ENCODE results near the gene TSPAN3.

The TSPAN3 gene

DNA sequence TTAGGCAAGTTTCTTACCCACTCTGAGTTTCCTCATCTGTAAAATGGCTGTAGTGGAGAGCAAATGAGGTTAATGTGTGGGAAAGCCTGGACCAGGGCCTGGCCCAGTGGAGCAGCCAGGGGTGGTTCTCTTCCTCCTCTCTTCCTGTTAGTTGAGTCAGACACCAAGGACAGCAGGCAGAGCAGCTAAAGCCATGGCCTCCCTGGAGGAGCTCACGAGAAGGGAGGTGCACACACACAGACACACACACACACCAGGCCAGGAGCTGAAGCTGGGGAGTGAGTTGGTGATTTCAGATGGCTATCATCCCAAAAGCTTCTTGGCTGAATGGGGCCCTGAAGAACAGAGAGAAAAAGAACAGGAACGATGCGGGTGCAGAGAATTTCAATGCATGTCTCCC lies 33.2 kb upstream of the TSPAN3 start:
- no peak overlapping the region for H3K4me3 ChIP-seq (ENCODE audit: low read length in 2 of 2)
- no peak overlapping the region for H3K9ac ChIP-seq (ENCODE audit: low read depth in 1 of 2, low read length in 2 of 2)
- H3K27me3 ChIP-seq (ENCODE audit: control insufficient read depth in 2 of 2, insufficient read depth in 2 of 2, low read length in 2 of 2), result no peaks in the 10 kb centered on the region
- H3K4me1 ChIP-seq (ENCODE audit: control insufficient read depth in 2 of 2, insufficient read depth in 2 of 2, low read length in 2 of 2), result peaks cover 0 to 3% of the 10 kb centered on the region in 2 donors
- no peaks in the 10 kb centered on the region for H3K9me3 ChIP-seq (ENCODE audit: control insufficient read depth in 2 of 2, low read length in 2 of 2)
- H3K36me3 ChIP-seq (ENCODE audit: control insufficient read depth in 2 of 2, insufficient read depth in 2 of 2, low read length in 2 of 2), result peaks cover 0 to under 1% of the 10 kb centered on the region in 2 donors
- no peak overlapping the region for H3K27ac ChIP-seq (ENCODE audit: low read depth in 2 of 2, low read length in 2 of 2)

DNA sequence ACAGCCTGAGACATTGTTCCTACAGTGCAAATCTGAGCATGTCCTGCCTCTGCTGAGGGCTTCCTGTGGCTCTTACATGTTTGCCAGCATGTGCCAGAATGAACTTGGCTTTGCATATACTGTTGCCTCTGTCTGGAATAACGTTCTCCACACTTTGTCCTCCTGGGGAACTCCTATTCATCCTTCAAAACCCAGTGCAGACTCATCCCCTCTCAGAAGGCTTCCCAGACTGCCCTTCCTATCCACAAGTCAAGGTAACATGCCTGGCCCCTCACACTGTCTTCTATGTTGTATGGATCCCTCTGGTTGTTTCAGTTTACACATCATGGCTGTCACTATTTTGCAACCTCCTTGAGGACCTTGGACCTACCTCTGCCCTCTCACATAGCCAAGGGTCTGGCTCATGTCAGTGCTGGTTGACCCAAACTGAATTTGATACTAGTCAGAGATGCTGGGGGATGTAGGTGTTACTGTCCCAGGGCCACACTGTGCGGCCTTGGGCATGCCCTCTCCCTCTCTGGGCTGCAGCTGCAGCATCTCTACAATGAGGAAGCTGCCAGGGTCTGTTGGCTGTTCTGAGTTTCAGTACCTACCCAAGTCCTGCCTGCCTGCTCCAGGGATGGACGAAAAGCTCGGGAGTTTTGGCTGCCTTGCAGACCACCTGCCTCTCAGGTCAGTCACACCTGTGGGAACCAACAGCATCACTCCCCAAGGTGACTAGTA lies 29.0 kb upstream of the TSPAN3 start:
- Histone ChIP-seq H3K4me1 (ENCODE audit: control insufficient read depth in 2 of 2, insufficient read depth in 2 of 2, low read length in 2 of 2) (no peaks in the 10 kb centered on the region), H3K36me3 (ENCODE audit: control insufficient read depth in 2 of 2, insufficient read depth in 2 of 2, low read length in 2 of 2) (no peaks in the 10 kb centered on the region), H3K27me3 (ENCODE audit: control insufficient read depth in 2 of 2, insufficient read depth in 2 of 2, low read length in 2 of 2) (no peaks in the 10 kb centered on the region), H3K4me3 (ENCODE audit: low read length in 2 of 2) (no peak overlapping the region), H3K9ac (ENCODE audit: low read depth in 1 of 2, low read length in 2 of 2) (no peak overlapping the region), H3K27ac (ENCODE audit: low read depth in 2 of 2, low read length in 2 of 2) (no peak overlapping the region), H3K9me3 (ENCODE audit: control insufficient read depth in 2 of 2, low read length in 2 of 2) (no peaks in the 10 kb centered on the region)

DNA sequence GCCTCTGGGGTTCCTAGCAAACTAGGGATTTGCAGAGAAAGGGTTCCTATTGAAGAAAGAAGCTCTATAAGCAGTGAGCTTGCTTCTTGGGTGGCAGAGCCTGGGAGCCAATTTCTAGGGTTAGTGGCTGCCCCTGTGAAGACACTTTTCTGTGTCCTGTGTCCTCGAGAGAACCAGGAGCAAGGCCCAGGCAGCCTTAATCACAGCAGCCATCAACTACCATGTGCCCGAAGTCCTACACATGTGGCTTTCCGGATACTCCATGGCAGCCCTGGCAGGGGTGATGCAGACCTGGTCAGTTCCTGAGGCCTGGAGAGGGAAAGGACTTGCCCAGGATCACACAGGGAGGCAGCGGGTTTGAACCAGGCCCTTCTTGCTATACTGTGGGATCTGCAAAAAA lies 27.7 kb upstream of the TSPAN3 start:
- Histone ChIP-seq H3K4me1 (ENCODE audit: control insufficient read depth in 2 of 2, insufficient read depth in 2 of 2, low read length in 2 of 2) (no peaks in the 10 kb centered on the region), H3K27me3 (ENCODE audit: control insufficient read depth in 2 of 2, insufficient read depth in 2 of 2, low read length in 2 of 2) (no peaks in the 10 kb centered on the region), H3K4me3 (ENCODE audit: low read length in 2 of 2) (no peak overlapping the region), H3K27ac (ENCODE audit: low read depth in 2 of 2, low read length in 2 of 2) (no peak overlapping the region), H3K9ac (ENCODE audit: low read depth in 1 of 2, low read length in 2 of 2) (no peak overlapping the region), H3K36me3 (ENCODE audit: control insufficient read depth in 2 of 2, insufficient read depth in 2 of 2, low read length in 2 of 2) (no peaks in the 10 kb centered on the region), H3K9me3 (ENCODE audit: control insufficient read depth in 2 of 2, low read length in 2 of 2) (no peaks in the 10 kb centered on the region)

DNA sequence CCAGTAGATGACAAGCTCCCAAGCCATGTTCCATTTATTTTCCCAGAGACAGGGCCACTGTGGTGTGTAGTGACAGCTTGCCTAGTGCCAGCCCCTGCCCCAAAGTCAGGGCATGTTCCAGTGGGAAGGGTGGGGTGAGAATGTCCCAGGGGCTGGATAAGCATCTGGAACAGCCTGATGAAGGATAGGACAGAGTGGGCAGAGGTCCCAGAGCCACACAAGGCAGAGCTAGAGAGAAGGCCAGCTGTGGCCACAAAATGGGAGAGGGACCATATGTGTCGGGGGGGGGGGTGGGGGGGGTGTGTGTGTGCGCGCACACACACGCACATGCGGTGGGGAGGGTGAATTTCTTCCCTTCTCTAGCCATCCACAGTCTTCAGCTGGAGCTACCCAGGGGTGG lies 27.0 kb upstream of the TSPAN3 start:
- Histone ChIP-seq H3K9me3 (ENCODE audit: control insufficient read depth in 2 of 2, low read length in 2 of 2) (no peaks in the 10 kb centered on the region), H3K27ac (ENCODE audit: low read depth in 2 of 2, low read length in 2 of 2) (no peak overlapping the region), H3K4me3 (ENCODE audit: low read length in 2 of 2) (no peak overlapping the region), H3K4me1 (ENCODE audit: control insufficient read depth in 2 of 2, insufficient read depth in 2 of 2, low read length in 2 of 2) (no peaks in the 10 kb centered on the region), H3K36me3 (ENCODE audit: control insufficient read depth in 2 of 2, insufficient read depth in 2 of 2, low read length in 2 of 2) (no peaks in the 10 kb centered on the region), H3K27me3 (ENCODE audit: control insufficient read depth in 2 of 2, insufficient read depth in 2 of 2, low read length in 2 of 2) (no peaks in the 10 kb centered on the region), H3K9ac (ENCODE audit: low read depth in 1 of 2, low read length in 2 of 2) (no peak overlapping the region)

DNA sequence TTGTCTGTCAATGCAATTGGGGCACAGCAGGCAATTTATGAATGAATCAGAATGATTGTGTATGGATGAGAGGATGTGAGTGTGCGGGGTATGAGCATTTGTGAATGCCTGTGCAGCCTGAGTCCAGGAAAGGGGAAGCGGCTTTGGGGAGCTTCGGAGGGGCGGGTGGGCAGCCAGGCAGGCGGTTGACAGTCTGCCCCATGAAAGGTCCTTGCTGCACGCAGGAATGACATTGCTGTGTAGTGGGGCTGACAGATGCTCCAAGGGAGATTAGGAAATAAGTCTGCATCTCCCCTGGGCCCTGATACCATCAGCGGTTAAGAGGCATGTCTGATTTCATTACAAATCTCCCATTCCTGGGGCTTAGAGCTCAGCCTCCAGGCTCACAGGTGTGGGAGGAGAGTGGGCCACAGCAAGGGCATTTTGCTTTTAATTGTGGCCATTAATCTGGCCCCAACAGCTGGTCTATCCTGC lies 26.4 kb upstream of the TSPAN3 start:
- Histone ChIP-seq H3K4me1 (ENCODE audit: control insufficient read depth in 2 of 2, insufficient read depth in 2 of 2, low read length in 2 of 2) (no peaks in the 10 kb centered on the region), H3K9ac (ENCODE audit: low read depth in 1 of 2, low read length in 2 of 2) (no peak overlapping the region), H3K36me3 (ENCODE audit: control insufficient read depth in 2 of 2, insufficient read depth in 2 of 2, low read length in 2 of 2) (no peaks in the 10 kb centered on the region), H3K4me3 (ENCODE audit: low read length in 2 of 2) (no peak overlapping the region), H3K27ac (ENCODE audit: low read depth in 2 of 2, low read length in 2 of 2) (no peak overlapping the region), H3K9me3 (ENCODE audit: control insufficient read depth in 2 of 2, low read length in 2 of 2) (no peaks in the 10 kb centered on the region), H3K27me3 (ENCODE audit: control insufficient read depth in 2 of 2, insufficient read depth in 2 of 2, low read length in 2 of 2) (no peaks in the 10 kb centered on the region)

DNA sequence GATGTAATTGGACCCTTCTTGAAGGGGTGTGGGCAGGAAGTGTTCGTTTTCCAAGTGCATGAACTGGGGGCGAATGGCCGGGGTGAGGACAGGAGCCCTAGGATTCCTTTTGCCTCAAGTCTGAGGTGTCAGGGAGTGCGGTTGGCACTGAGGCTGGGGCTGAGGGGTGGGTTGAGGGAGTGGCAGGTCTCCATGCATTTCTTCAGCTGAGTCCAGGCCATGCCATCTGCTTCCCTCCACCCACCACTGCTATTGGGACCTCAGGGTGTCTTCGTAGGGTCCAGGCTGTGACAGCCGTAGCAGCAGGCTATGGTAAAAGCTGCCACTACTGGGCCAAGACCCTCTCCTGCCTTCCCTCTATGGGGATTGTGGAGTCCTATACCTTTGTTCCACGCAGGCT lies 25.6 kb upstream of the TSPAN3 start:
- H3K27me3 ChIP-seq (ENCODE audit: control insufficient read depth in 2 of 2, insufficient read depth in 2 of 2, low read length in 2 of 2), result no peaks in the 10 kb centered on the region
- H3K9me3 ChIP-seq (ENCODE audit: control insufficient read depth in 2 of 2, low read length in 2 of 2), result no peaks in the 10 kb centered on the region
- no peak overlapping the region for H3K9ac ChIP-seq (ENCODE audit: low read depth in 1 of 2, low read length in 2 of 2)
- no peaks in the 10 kb centered on the region for H3K4me1 ChIP-seq (ENCODE audit: control insufficient read depth in 2 of 2, insufficient read depth in 2 of 2, low read length in 2 of 2)
- no peaks in the 10 kb centered on the region for H3K36me3 ChIP-seq (ENCODE audit: control insufficient read depth in 2 of 2, insufficient read depth in 2 of 2, low read length in 2 of 2)
- no peak overlapping the region for H3K4me3 ChIP-seq (ENCODE audit: low read length in 2 of 2)
- no peak overlapping the region for H3K27ac ChIP-seq (ENCODE audit: low read depth in 2 of 2, low read length in 2 of 2)

DNA sequence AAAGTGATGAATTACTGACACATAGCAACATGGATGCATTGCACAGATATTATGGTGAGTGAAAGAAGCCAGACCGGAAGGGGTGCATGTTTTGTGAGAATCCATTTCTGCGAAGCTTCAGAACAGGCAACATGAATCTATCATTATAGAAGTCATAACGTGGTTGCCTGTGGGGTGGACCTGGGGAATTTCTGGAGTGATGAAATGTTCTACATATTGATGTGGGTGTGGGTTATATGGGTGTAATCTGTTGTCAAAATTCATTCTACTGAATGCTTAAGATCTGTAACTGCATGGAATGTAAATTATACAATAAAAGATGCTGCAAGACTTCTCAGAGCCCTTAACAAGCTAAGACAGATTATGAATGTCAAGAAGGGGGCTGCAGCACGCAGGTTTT lies 25.2 kb upstream of the TSPAN3 start:
- Histone ChIP-seq H3K27ac (ENCODE audit: low read depth in 2 of 2, low read length in 2 of 2) (no peak overlapping the region), H3K36me3 (ENCODE audit: control insufficient read depth in 2 of 2, insufficient read depth in 2 of 2, low read length in 2 of 2) (no peaks in the 10 kb centered on the region), H3K4me1 (ENCODE audit: control insufficient read depth in 2 of 2, insufficient read depth in 2 of 2, low read length in 2 of 2) (no peaks in the 10 kb centered on the region), H3K4me3 (ENCODE audit: low read length in 2 of 2) (no peak overlapping the region), H3K9me3 (ENCODE audit: control insufficient read depth in 2 of 2, low read length in 2 of 2) (no peaks in the 10 kb centered on the region), H3K27me3 (ENCODE audit: control insufficient read depth in 2 of 2, insufficient read depth in 2 of 2, low read length in 2 of 2) (no peaks in the 10 kb centered on the region), H3K9ac (ENCODE audit: low read depth in 1 of 2, low read length in 2 of 2) (no peak overlapping the region)

DNA sequence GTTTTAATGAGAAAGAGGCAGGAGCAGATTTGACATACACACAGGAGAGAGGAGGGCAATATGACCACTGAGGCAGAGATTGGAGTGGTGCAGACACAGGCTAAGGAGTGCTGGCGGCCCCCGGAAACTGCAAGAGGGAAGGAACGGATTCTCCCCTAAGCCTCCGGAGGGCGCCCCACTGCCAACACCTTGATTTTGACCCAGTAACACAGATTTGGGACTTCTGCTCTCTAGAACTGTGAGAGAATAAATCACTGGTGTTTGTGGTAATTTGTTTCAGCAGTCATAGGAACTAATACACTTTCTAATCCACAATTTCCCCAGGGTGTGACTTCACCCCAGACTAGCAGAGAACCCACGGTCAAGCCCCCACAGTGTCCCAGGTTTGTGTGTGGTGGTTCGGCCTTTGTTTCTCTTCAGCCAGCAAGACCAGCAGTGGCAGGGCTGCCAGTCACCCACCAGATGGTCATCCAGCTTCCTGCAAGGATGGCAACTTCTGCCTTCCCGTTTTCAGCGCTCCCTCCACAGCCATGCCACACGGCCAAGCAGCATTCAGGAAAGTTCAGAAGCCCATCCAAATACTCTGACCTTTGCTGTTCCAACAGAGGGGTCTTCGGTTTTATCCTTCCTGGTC lies 23.6 kb upstream of the TSPAN3 start:
- Histone ChIP-seq H3K9ac (ENCODE audit: low read depth in 1 of 2, low read length in 2 of 2) (no peak overlapping the region), H3K9me3 (ENCODE audit: control insufficient read depth in 2 of 2, low read length in 2 of 2) (no peaks in the 10 kb centered on the region), H3K27me3 (ENCODE audit: control insufficient read depth in 2 of 2, insufficient read depth in 2 of 2, low read length in 2 of 2) (no peaks in the 10 kb centered on the region), H3K4me1 (ENCODE audit: control insufficient read depth in 2 of 2, insufficient read depth in 2 of 2, low read length in 2 of 2) (no peaks in the 10 kb centered on the region), H3K27ac (ENCODE audit: low read depth in 2 of 2, low read length in 2 of 2) (no peak overlapping the region), H3K4me3 (ENCODE audit: low read length in 2 of 2) (no peak overlapping the region), H3K36me3 (ENCODE audit: control insufficient read depth in 2 of 2, insufficient read depth in 2 of 2, low read length in 2 of 2) (no peaks in the 10 kb centered on the region)

DNA sequence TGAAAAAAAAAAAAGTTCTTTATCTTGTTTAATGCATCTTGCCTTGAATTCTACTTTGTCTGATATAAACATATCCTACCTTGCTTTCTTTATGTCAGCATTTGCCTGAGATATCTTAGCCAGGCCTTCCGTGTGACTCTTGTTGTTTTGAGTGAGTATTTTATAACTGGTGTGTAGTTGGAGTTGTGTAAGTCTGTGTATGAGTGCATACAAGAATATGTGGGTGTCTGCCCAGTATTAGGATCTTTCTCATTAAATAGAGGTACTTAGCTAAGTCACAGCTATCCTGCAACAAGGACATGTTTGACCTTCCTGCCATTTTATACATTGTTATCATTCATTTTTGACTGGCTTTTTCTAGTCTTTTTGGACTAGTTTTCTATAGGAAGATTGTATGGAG lies 22.5 kb upstream of the TSPAN3 start:
- H3K4me3 ChIP-seq (ENCODE audit: low read length in 2 of 2), result no peak overlapping the region
- no peaks in the 10 kb centered on the region for H3K4me1 ChIP-seq (ENCODE audit: control insufficient read depth in 2 of 2, insufficient read depth in 2 of 2, low read length in 2 of 2)
- no peaks in the 10 kb centered on the region for H3K9me3 ChIP-seq (ENCODE audit: control insufficient read depth in 2 of 2, low read length in 2 of 2)
- no peak overlapping the region for H3K27ac ChIP-seq (ENCODE audit: low read depth in 2 of 2, low read length in 2 of 2)
- H3K36me3 ChIP-seq (ENCODE audit: control insufficient read depth in 2 of 2, insufficient read depth in 2 of 2, low read length in 2 of 2), result no peaks in the 10 kb centered on the region
- H3K27me3 ChIP-seq (ENCODE audit: control insufficient read depth in 2 of 2, insufficient read depth in 2 of 2, low read length in 2 of 2), result no peaks in the 10 kb centered on the region
- H3K9ac ChIP-seq (ENCODE audit: low read depth in 1 of 2, low read length in 2 of 2), result no peak overlapping the region

DNA sequence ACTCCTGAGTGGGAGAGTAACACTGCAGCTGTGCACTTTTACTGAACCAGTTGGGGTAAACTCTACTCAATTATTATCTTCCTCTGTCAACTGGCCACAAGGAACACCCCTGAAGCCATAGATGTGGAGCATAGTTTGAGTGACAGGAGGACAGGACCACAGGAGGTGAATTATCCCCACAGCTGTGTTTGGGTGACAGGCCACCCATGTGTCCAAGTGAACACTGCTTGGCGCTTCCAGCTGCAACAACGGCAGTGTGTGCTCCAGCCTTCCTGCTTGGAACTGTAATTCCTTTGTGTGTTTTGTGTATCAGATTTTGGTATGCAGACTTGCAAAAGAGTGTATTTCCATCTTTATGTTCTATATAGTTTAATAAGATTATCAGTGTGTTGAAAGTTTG lies 20.2 kb upstream of the TSPAN3 start:
- H3K27ac ChIP-seq (ENCODE audit: low read depth in 2 of 2, low read length in 2 of 2), result no peak overlapping the region

More for the DNA sequence above, 20.2 kb upstream of the TSPAN3 start:
- no peak overlapping the region for H3K4me3 ChIP-seq (ENCODE audit: low read length in 2 of 2)
- no peaks in the 10 kb centered on the region for H3K4me1 ChIP-seq (ENCODE audit: control insufficient read depth in 2 of 2, insufficient read depth in 2 of 2, low read length in 2 of 2)
- no peaks in the 10 kb centered on the region for H3K9me3 ChIP-seq (ENCODE audit: control insufficient read depth in 2 of 2, low read length in 2 of 2)
- no peaks in the 10 kb centered on the region for H3K36me3 ChIP-seq (ENCODE audit: control insufficient read depth in 2 of 2, insufficient read depth in 2 of 2, low read length in 2 of 2)
- H3K27me3 ChIP-seq (ENCODE audit: control insufficient read depth in 2 of 2, insufficient read depth in 2 of 2, low read length in 2 of 2), result no peaks in the 10 kb centered on the region
- no peak overlapping the region for H3K9ac ChIP-seq (ENCODE audit: low read depth in 1 of 2, low read length in 2 of 2)

All from mucosa of rectum (tissue), 2 donors.